H9 (cell line): ENCODE measurements around the gene PAFAH1B1. TPM values are rescaled to one million over a fixed set of nuclear protein-coding genes. Genes with fewer than 3 reads are reported as not detected.

Source experiments
- DNase-seq: peaks from one replicate; pipeline ENCODE4 v3.0.0-alpha.2; 2017
- H2AFZ ChIP-seq: one replicate; pipeline ENCODE4 v1.6.1; 2013; ENCODE audit warnings: mild to moderate bottlenecking, low read length, control low read depth, moderate library complexity
- H2AK5ac ChIP-seq: 2 replicates; pipeline ENCODE4 v1.6.1; 2013; ENCODE audit warnings: low read length, control low read depth, mixed read lengths; ENCODE audit not compliant: insufficient read length
- H2BK120ac ChIP-seq: one replicate; pipeline ENCODE4 v1.6.1; 2013; ENCODE audit warnings: low read depth, mild to moderate bottlenecking, low read length, control low read depth, inconsistent platforms; ENCODE audit not compliant: poor library complexity, severe bottlenecking
- H2BK12ac ChIP-seq: 2 replicates; pipeline ENCODE4 v1.6.1; 2013; ENCODE audit warnings: low read length, control low read depth, mixed read lengths, low read depth; ENCODE audit not compliant: insufficient read length
- H2BK15ac ChIP-seq: 2 replicates; pipeline ENCODE4 v1.6.1; 2013; ENCODE audit warnings: low read depth, low read length, control low read depth
- H2BK20ac ChIP-seq: one replicate; pipeline ENCODE4 v1.6.1; 2013; ENCODE audit warnings: low read depth, mild to moderate bottlenecking, low read length, control low read depth, inconsistent platforms; ENCODE audit not compliant: poor library complexity, severe bottlenecking
- H2BK5ac ChIP-seq: 2 replicates; pipeline ENCODE4 v1.6.1; 2013; ENCODE audit warnings: low read length, control low read depth, mixed read lengths; ENCODE audit not compliant: insufficient read length
- H3K14ac ChIP-seq: 2 replicates; pipeline ENCODE4 v1.6.1; 2013; ENCODE audit warnings: low read length, control low read depth; ENCODE audit not compliant: insufficient read depth
- H3K18ac ChIP-seq: 2 replicates; pipeline ENCODE4 v1.6.1; 2013; ENCODE audit warnings: low read depth, mild to moderate bottlenecking, mixed read lengths, low read length, control low read depth; ENCODE audit not compliant: insufficient read length
- H3K23ac ChIP-seq: 2 replicates; pipeline ENCODE4 v1.6.1; 2013; ENCODE audit warnings: low read length, control low read depth, mixed read lengths, low read depth; ENCODE audit not compliant: insufficient read length
- H3K23me2 ChIP-seq: 2 replicates; pipeline ENCODE4 v1.6.1; 2013; ENCODE audit warnings: low read depth, mild to moderate bottlenecking, mixed read lengths, low read length, control low read depth; ENCODE audit not compliant: insufficient read length, poor library complexity, severe bottlenecking
- H3K27ac ChIP-seq: 2 replicates; pipeline ENCODE4 v1.5.1; 2013; ENCODE audit warnings: low read length, control low read depth, mixed read lengths, low read depth; ENCODE audit not compliant: insufficient read length
- H3K27me3 ChIP-seq: 2 replicates; pipeline ENCODE4 v1.6.1; 2013; ENCODE audit warnings: low read length, control low read depth, inconsistent platforms; ENCODE audit not compliant: insufficient read depth
- H3K4ac ChIP-seq: 2 replicates; pipeline ENCODE4 v1.6.1; 2013; ENCODE audit warnings: low read depth, mild to moderate bottlenecking, control low read depth, inconsistent platforms, low read length, moderate library complexity
- H3K4me1 ChIP-seq: 2 replicates; pipeline ENCODE4 v1.6.1; 2013; ENCODE audit warnings: low read length, control low read depth, inconsistent platforms; ENCODE audit not compliant: insufficient read depth
- H3K4me2 ChIP-seq: 2 replicates; pipeline ENCODE4 v1.6.1; 2013; ENCODE audit warnings: low read length, control low read depth, mixed read lengths; ENCODE audit not compliant: insufficient read length, insufficient read depth
- H3K56ac ChIP-seq: 2 replicates; pipeline ENCODE4 v1.6.1; 2013; ENCODE audit warnings: low read depth, mild to moderate bottlenecking, mixed read lengths, low read length, control low read depth; ENCODE audit not compliant: insufficient read length
- H3K79me1 ChIP-seq: 2 replicates; pipeline ENCODE4 v1.6.1; 2013; ENCODE audit warnings: low read depth, mild to moderate bottlenecking, moderate library complexity, low read length, control low read depth, inconsistent platforms; ENCODE audit not compliant: insufficient read depth, poor library complexity, severe bottlenecking
- H3K79me2 ChIP-seq: 2 replicates; pipeline ENCODE4 v1.6.1; 2013; ENCODE audit warnings: low read length, control low read depth, inconsistent platforms; ENCODE audit not compliant: insufficient read depth
- H3K9ac ChIP-seq: 2 replicates; pipeline ENCODE4 v1.6.1; 2013; ENCODE audit warnings: low read length, control low read depth, mixed read lengths; ENCODE audit not compliant: insufficient read length; ENCODE audit errors: extremely low read depth
- H3K9me3 ChIP-seq: one replicate; pipeline ENCODE4 v1.6.1; 2013; ENCODE audit warnings: low read depth, low read length, inconsistent platforms; ENCODE audit not compliant: control insufficient read depth
- H3T11ph ChIP-seq: one replicate; pipeline ENCODE4 v1.6.1; 2013; ENCODE audit warnings: mild to moderate bottlenecking, low read length, control low read depth, inconsistent platforms
- H4K20me1 ChIP-seq: one replicate; pipeline ENCODE4 v1.6.1; 2013; ENCODE audit not compliant: control insufficient read depth, insufficient read length, insufficient read depth
- H4K5ac ChIP-seq: 2 replicates; pipeline ENCODE4 v1.6.1; 2013; ENCODE audit warnings: low read depth, mild to moderate bottlenecking, mixed read lengths, low read length, control low read depth; ENCODE audit not compliant: insufficient read length
- H4K8ac ChIP-seq: replicated peaks from 2 replicates; pipeline ENCODE4 v1.6.1; 2013; ENCODE audit warnings: low read length, control low read depth, mixed read lengths, low read depth; ENCODE audit not compliant: insufficient read length
- H4K91ac ChIP-seq: 2 replicates; pipeline ENCODE4 v1.6.1; 2013; ENCODE audit warnings: low read depth, mild to moderate bottlenecking, moderate library complexity, mixed read lengths, low read length, control low read depth; ENCODE audit not compliant: insufficient read length
- H3K27ac Mint-ChIP-seq, 3 experiments: 2 replicates in 2 of 3; 3 replicates in 1 of 3; pipeline ENCODE4 v1.8.0; 2020 to 2021; ENCODE audit warnings: mixed read lengths in 3 of 3, mild to moderate bottlenecking in 1 of 3, moderate library complexity in 1 of 3
- H3K27me3 Mint-ChIP-seq: 2 replicates; pipeline ENCODE4 v1.8.0; 2021; ENCODE audit warnings: low read depth, mild to moderate bottlenecking, moderate library complexity, mixed read lengths
- H3K36me3 Mint-ChIP-seq, 3 experiments: 2 replicates in 2 of 3; 3 replicates in 1 of 3; pipeline ENCODE4 v1.8.0; 2020 to 2021; ENCODE audit warnings: low read depth in 3 of 3, mixed read lengths in 3 of 3; ENCODE audit not compliant: insufficient read depth in 1 of 3
- H3K4me1 Mint-ChIP-seq, 2 experiments: 2 replicates each; pipeline ENCODE4 v1.8.0; 2020; ENCODE audit warnings: mixed read lengths in 2 of 2
- H3K4me3 Mint-ChIP-seq, 2 experiments: 2 replicates in 1 of 2; 3 replicates in 1 of 2; pipeline ENCODE4 v1.8.0; 2020 to 2021; ENCODE audit warnings: mild to moderate bottlenecking in 2 of 2, mixed read lengths in 2 of 2, moderate library complexity in 1 of 2
- H3K9me3 Mint-ChIP-seq, 2 experiments: 2 replicates in 1 of 2; 3 replicates in 1 of 2; pipeline ENCODE4 v1.8.0; 2020; ENCODE audit warnings: mild to moderate bottlenecking in 2 of 2, mixed read lengths in 2 of 2, moderate library complexity in 1 of 2
- WGBS: extraction: QIAGEN DNeasy Blood & Tissue Kit; methylation state at CpG from one replicate; pipeline ENCODE4 v1.1.7; 2013; ENCODE audit warnings: missing lambda C conversion rate, low lambda C conversion rate, mixed read lengths; ENCODE audit not compliant: insufficient read length; ENCODE audit errors: extremely low coverage; 5-methylcytosine and 5-hydroxymethylcytosine counted together
- total RNA-seq: library from RNA; stranded (reverse); gene quantifications from 2 replicates; pipeline ENCODE4 v1.2.1, GENCODE V29; 2021
- TF ChIP-seq, protein P1 (sequence below): fragments of 200-600 bp; sonication (generic); conservative IDR thresholded peaks from 3 replicates; pipeline ENCODE4 v1.8.0; 2021; ENCODE audit warnings: antibody characterized with exemption, mild to moderate bottlenecking

Gene PAFAH1B1
- total RNA-seq, 1 experiment from 2014 or later = 134 TPM

- Histone ChIP-seq H3K56ac (no peak overlapping the region), H3K9ac (no peak overlapping the region), H3K27ac (no peak overlapping the region), H2BK12ac (no peak overlapping the region), H2BK5ac (no peak overlapping the region), H4K20me1 (no peaks in the 10 kb centered on the region), H3K14ac (no peak overlapping the region; the same call in 1 of the 2 replicates), H3K27me3 (no peaks in the 10 kb centered on the region), H3K18ac (no peak overlapping the region), H4K91ac (no peak overlapping the region), H3T11ph (no peak overlapping the region), H2AFZ (no peak overlapping the region), H3K4ac (no peak overlapping the region), H3K9me3 (no peaks in the 10 kb centered on the region), H4K8ac (no peak overlapping the region), H4K5ac (no peak overlapping the region), H2AK5ac (no peak overlapping the region), H3K4me2 (no peak overlapping the region), H2BK15ac (no peak overlapping the region), H3K4me1 (no peaks in the 10 kb centered on the region), H3K23ac (no peak overlapping the region), H3K23me2 (no peaks in the 10 kb centered on the region), H2BK120ac (no peak overlapping the region), H3K79me1 (no peaks in the 10 kb centered on the region), H2BK20ac (no peak overlapping the region), H3K79me2 (no peaks in the 10 kb centered on the region)
- WGBS = no CpG with 5 or more reads among the region's 36 CpGs
- H3K36me3 Mint-ChIP-seq = peaks cover 11 to 50% (median 40%) of the 10 kb centered on the region in 3 experiments; a peak in 6 of 7 replicates
- no peak overlapping the region for H3K27ac Mint-ChIP-seq
- TF ChIP-seq, protein P1, sequence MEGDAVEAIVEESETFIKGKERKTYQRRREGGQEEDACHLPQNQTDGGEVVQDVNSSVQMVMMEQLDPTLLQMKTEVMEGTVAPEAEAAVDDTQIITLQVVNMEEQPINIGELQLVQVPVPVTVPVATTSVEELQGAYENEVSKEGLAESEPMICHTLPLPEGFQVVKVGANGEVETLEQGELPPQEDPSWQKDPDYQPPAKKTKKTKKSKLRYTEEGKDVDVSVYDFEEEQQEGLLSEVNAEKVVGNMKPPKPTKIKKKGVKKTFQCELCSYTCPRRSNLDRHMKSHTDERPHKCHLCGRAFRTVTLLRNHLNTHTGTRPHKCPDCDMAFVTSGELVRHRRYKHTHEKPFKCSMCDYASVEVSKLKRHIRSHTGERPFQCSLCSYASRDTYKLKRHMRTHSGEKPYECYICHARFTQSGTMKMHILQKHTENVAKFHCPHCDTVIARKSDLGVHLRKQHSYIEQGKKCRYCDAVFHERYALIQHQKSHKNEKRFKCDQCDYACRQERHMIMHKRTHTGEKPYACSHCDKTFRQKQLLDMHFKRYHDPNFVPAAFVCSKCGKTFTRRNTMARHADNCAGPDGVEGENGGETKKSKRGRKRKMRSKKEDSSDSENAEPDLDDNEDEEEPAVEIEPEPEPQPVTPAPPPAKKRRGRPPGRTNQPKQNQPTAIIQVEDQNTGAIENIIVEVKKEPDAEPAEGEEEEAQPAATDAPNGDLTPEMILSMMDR = no peak
- H3K9me3 Mint-ChIP-seq = no peaks in the 10 kb centered on the region
- H3K4me1 Mint-ChIP-seq = no peaks in the 10 kb centered on the region; a peak in 1 of 4 replicates
- no peak for DNase-seq
- no peak overlapping the region for H3K4me3 Mint-ChIP-seq
- H3K27me3 Mint-ChIP-seq = no peaks in the 10 kb centered on the region
These were observed 102.7 kb downstream of the PAFAH1B1 start for GRCh38 chr17:2695961-2696760.
